HT-29 (cell line): ENCODE measurements around the gene TMEM229B. TPM values are rescaled to one million over a fixed set of nuclear protein-coding genes. Genes with fewer than 3 reads are reported as not detected.

Source experiments
- DNase-seq: peaks from one replicate; pipeline ENCODE4 v3.0.0-alpha.2; 2015; ENCODE audit warnings: low spot score
- total RNA-seq: library from RNA; depleted of rRNA; stranded (reverse); fragments of >200 nt; shearing (Covaris generic); gene quantifications from 2 replicates; pipeline ENCODE4 v1.2.3, GENCODE V29; 2014

The TMEM229B gene
- total RNA-seq, 1 experiment from 2014 or later: 0.15 TPM

DNA sequence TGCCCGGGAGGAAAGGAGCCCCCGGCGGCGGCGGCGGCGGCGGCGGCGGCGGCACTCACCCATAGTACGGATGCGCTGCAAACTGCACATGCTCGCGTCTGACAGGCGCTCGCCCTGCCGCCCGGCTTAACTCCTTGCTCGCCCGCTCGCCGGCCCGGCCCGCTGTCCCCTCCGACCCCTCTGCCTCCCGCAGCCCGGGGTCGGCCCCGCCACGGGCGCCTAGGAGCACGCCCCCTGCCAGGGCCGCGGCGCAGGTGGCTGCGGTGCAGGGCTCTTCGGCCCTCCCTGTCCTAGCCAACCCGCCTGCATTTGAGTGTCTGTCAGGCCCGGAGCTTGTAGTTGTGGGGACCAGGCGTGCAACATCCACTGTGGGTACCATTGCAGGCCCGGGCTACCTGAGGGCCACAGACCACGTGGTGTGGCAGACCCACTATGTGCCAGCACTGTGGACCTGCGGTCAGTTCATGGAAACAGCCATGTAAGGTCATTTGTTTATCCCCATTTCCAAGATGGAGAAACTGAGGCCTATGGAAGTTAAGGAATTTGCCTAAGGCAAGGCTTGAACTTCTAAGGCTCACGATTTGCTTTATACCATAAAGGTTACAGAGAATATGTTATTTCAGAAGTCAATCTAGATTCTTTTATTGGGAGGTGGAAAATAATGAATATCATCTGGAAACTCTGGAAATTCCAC lies 27.0 kb upstream of the TMEM229B start:
- no peak for DNase-seq

DNA sequence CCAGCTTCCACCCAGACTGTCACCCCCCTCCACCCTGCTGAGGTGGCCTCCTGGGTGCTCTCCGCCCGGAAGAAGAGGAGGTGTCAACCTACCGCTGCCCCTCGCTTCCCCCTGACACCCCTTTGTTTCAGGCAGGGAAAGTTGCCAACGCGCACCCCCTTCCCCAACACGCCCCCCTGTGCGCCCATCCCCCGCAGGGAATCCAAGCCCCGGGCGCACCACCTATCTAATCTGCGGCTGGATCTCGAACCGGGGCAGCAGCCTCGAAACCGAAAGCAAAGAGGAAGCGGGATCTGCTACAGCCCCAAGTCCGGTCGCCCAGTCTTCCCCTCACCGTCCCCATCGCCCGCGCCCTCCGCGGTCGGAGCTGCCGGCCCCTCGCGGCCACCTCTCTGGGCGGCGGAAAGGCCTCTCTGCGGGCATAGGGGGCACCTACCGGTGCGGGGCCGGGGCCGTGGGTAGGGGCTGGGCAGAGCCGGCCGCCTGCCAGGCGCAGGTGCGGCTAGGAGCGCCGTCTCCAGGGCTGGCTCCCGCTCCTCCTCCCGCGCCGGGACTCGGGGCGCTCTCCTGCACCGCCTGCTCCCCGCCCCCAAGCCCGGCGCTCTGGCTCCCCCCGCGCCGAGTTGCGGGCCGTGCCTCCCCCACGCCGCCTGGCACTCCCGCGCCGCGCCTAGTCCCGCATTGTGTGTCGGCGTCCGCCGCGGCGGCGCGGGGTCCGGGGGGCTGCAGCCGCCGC lies 26.3 kb upstream of the TMEM229B start:
- DNase-seq: no peak

DNA sequence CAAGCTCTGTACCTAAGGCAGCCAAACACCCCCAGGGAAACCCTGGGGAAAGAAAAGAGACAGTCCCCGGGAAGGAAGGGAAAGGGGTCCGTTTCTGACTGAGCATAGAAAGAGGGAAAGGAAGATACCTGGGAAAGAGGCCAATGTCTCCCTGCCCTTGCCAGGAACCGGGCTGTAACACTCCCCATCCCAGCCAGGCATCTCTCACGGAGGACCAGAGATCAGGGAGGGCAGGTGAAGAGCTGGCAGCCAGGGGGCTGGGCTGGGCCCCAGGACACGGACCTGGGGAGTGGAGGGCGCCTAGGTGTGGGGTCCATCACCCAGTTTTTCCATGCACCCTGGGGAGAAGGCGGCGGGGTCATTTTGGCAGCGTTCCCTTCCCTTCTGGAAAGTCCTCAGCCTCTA lies 25.7 kb upstream of the TMEM229B start:
- DNase-seq: no peak

DNA sequence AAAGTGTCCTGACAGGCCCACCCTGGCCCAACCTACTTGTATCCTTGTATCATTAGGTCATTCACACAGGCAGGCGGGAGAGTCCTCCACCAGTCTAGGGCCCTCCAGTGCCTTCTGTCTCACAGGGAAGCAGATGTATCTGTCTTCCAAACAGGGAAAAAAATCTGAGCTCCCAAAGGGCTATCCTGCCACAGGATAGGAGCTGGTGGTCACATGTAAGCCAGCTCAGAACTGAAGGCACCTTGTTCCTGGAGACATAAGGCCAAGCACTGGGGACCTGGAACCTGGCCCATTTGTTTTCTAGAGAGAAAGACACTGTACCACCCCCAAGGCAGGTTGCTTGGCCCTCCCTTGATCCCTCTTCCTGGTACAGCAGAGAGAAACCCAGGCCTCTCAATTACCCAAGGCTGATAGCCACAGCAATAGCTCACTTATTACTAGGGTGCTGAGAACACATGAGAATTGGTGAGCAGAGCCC lies 25.1 kb upstream of the TMEM229B start:
- no peak for DNase-seq

DNA sequence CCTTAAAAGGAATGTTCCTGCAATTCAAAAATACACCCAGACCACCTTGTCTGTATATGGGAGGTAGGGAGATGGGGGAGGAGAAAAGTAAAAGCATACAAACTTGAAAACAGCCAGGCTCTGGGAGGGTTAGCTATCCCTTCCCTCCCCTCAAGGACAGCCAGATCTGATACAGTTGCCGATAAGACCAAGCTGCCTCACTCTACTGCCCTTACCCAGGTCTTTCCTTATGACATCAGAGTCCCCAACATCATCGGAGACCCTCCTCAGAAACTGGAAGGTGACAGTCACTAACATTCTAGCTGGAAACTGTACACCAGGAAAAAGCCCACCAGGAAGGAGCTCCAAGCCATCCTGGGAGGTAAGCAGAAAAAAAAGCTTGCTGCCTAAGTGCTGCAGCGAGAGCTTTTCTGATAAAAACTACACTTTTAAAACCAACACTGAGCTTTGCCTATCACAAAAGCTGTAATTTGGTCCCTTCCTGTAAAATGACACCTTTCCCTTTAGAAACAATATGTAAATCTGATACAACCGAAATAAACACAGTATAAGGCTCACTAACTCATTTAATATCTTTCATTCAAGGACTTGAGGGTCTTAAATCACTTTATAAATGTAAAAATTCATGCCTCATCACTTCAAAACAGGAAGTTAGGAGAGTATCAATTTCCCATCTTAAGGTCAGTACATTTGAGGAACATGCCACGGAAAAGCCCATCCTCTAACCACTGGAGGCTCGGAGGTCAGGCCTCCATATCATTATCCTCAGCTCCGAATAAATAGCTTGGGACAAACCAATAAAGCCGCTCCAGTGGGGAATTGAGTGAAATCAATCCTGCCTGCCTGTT lies 24.2 kb upstream of the TMEM229B start:
- no peak for DNase-seq

DNA sequence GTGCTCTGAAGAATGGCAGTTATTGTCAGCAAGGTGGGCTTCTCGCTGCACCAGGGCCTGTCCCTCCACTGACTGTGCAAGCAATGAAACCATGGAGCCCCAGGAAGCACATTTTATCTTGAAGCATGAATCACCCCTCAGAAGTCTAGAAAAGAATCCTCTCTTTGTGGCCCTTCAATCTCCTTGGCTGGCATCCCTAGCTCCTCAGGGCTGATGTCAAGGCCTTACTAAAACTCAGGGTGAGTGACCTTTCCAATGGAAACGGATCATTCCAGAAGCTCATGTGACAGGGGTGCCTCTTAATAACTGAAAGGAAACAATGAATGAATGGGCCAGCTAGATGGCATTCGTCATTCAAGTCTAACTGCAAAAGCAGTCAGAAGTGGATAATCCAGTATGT lies 22.3 kb upstream of the TMEM229B start:
- no peak for DNase-seq

DNA sequence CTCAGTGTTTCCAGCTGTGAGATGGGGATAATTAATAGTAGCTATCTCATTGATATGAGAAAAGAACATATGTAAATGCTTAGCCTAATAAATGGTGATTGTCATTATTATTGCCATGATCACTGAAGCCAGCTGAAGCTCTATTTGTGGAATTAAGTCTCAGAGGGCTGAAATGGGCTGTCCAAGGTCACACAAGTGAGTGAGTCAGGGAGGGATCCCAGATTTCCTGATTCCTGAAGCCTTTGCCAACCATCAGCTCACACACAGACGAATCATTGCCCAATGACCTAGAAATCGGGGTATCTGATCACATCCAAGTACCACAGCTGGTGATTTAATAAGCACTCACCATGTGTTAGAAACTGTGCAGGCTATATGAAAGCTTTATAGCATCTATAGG lies 21.6 kb upstream of the TMEM229B start:
- no peak for DNase-seq

DNA sequence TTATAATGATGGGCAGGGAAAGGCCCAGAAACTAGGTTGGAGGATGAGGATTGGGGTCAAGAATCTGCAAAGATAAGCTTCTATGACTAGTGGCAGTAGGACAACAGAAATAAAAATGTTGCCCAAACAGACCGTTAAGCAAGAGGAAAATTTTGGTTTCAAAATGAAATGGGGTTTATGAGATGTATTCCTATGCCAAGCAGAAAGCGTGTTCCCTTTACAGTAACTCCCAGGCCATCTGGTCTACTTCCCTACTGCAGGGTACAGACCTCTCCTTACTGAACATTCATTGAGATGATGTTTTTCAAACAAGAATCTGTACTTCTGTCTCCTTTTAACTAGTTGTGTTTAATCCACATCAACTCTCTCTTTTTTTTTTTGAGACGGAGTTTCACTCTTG lies 20.4 kb upstream of the TMEM229B start:
- DNase-seq: no peak

DNA sequence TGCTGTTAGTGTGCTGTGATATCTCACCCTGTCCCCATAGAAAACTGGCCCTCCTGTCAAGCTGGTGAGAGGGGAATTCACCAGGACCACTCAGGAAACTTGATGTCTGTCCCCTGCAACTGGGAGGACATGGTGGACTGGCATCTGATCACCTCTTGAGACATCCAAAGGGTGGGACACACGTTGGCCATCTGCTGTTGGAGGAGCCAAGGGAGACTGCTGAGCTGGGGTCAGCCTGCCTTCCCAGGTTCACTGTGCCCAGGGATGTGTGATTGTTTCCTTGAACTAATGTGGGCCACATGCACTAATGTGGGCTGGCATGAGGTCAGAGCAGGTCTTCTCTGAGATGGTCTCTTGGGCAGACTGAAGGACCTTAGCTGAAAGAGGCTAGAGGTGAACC lies 16.7 kb upstream of the TMEM229B start:
- DNase-seq: no peak

DNA sequence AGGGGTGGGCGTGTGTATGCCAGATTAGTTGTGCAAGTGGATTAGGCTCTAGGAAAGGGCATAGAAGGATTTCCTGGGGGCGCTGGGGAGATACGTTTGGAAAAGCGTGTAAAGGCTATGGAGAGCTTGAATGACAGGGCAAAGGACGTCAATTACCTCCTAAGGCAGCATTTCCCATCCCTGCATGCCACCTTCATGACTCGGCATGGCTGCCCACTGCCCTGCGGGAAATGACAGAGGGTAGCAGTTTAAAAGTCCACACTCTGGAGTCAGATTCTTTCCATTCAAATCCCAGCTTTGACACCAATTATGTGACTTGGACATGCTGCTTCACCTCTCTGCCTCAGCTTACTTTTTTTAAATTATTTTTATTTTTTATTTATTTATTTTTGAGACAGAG lies 14.8 kb upstream of the TMEM229B start:
- no peak for DNase-seq

DNA sequence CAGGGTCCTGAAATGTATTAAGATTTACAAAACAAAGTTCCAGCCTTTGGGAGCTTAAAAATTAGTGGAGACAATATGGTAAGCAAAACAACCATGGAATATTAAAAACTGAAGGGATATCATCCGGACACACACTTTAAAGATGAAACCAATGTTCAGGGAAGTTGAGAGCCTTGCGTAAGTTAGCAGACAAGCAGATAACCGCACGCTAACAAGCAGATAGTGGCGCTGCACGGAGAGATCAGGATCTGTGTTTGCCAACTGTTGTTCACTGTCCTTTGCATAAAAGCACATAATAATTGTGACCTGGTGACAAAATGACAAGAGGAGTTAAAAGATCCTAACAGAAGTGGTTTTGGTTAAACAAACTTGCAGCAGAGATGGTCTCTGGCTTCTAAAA lies 14.3 kb upstream of the TMEM229B start:
- no peak for DNase-seq

DNA sequence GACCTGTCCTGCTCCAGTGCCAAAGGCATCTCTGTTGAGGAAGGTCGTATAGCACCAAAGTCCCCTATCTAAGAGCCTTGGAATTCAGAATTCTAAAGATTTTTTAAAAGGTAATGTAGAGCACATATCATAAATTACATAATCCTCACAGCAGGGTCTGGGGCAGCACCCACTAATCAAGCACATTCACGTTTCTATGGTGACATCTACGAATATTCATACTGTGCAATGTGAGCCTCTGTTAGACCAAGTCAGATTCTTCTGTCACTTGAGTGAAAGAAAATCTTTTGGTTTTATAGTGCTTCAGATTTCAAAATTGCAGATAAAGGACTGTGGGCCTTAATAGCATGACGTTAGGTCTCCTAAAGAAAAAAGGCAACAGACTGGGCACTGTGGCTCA lies 13.1 kb upstream of the TMEM229B start:
- no peak for DNase-seq

DNA sequence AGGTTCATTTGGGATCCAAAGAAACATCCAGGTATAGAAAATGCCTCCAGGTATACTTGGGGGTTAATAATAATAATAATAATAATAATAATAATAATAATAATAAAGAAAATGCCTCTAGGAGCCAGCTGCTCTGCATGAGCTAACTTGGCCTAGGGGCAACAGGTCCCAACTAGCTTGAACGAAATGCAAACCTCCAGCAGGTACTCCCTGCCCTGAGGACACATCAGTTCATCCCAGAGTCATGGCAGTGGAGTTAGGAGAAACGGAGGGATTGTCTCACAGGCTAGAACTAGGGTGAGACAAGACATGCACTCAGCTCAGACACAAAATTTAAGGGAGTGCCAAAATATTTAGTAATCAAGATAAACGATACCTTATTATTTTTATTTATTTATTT lies 12.5 kb upstream of the TMEM229B start:
- DNase-seq: no peak

DNA sequence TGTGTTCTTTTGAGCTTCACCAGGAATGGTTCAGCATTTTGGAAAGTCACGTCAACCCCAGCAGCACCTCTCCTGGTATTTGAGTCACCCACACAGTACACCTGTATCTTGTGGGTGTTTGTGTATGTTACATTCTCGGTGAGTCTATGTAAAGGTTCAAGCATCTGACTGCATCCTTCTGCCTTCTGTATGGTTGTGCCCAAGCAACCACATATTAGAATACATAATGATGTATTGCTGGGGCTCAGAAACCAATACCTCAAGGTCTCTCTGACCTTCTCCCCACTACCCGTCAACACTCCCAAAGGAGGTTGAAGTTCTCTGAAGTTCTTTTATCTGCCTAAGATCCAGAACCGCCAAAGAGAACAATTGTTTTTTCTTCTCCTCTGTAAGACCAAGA lies 9.2 kb upstream of the TMEM229B start:
- DNase-seq: no peak

DNA sequence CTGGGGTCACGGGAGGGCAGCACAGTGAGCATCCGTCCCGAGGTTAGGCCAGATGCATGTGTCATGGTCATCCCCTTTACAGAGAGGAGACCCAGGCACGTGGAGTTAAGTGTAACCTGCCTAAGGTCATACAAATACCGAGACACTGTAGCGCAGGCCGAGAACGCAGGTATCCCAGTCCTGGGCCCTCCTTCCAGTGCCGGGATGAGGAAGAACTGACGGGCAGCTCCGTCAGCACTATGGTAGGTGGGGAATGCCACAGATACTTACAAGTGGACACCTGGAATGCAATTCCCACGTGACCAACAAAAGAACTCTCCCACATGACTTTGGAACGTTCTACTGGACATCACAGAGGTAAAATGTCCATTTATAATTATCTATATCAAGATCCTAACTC lies 8.7 kb upstream of the TMEM229B start:
- DNase-seq: no peak

DNA sequence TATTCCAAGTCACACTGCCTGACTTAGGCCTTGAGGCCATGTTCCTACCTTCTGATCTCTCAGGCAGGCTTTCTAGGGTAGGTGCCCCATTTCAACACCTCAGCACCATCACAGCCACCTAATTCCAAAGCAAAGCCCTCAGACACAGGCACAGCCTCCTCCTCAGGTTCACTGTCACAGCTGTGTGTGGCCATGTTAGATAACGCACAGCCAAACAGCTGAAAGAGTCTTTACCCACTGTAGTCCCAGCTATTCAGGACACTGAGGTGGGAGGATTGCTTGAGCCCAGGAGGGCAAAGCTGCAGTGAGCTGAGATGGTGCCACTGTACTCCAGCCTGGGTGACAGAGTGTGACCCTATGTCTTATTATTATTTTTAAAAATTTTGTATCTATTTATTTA lies 7.3 kb upstream of the TMEM229B start:
- no peak for DNase-seq

DNA sequence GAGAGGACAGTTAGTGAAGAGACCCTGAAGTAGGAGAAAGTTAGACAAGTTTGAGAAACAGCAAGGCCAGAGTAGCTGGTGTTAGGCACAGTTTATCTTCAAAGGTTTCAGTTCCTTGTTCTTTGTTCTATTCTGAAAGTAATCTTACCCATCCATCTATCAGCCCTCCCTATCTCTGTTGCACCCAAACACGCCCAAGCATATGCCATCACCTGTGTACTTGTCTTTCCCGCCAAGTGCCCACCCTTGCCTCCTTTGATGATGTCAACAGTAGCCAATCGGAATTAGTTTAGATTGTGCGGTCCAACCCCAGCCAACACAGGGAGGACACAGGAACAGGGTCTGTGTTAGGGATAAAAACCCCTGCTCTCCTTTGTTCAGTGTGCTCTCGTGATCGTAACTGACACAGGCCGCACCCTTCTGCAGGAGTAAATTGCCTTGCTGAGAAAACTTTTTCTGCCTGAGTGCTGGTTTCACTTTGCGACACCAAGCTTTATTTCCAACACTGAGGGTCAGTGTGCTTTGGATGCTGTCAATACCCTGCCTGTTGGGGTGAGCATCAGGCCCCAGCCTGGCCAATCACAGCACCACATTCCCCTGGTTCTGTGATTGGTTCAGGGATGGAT lies 4.7 kb upstream of the TMEM229B start:
- DNase-seq: no peak

DNA sequence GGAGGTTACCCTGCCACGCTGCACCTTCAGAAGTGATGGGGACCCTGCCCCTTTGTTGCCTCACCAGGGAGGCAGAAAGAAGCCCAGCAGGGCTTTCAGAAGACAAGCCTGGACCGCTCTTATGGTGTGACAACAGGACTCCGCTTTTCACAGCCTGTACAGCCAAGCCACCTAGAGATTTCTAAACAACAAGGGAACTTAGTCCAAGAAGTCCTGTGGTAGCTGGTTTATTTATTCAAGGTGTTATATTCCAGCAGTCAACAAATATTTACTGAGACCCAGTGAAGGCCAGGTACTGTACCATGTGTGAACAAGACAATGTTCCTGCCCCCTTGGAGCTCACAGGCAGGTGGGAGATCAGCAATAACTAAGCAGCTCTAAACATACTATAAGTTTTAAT lies 4.0 kb upstream of the TMEM229B start:
- no peak for DNase-seq

DNA sequence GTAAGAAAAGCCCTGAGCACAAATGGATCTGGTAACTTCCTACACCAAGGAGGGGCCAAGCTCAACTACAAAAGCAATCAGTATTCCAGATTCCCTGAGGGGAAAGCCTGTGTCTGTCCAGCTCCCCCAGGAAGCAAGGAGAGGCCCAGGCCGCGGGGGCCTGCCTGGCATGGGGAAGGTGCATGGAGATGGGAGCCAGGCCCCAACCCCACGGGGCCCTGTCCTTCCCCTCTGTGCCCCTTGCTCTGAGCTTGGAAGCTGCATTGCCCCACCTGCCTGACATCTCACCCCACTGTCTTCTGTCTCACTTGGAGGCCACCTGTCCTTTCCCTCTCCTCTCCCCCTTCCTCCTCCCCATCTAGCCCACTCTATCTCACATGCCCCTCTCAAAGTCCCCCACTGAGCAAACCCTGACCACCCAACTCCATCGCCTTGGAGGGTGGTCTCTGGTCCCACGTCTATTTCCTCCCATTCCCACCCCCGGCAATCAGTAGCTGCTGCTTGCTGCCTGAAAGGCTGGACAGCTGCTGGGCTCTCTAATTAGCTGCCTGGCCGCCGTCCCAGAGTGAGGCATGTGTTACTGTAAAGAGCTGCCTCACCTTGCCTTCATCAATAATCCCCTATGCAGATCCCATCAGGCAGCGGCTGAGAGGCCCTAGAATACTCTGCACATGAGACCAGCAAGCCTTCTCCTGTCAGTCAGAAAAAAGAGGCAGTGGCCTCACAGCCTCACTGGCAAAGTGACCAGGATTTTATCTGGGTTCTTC lies 3.4 kb upstream of the TMEM229B start:
- no peak for DNase-seq

DNA sequence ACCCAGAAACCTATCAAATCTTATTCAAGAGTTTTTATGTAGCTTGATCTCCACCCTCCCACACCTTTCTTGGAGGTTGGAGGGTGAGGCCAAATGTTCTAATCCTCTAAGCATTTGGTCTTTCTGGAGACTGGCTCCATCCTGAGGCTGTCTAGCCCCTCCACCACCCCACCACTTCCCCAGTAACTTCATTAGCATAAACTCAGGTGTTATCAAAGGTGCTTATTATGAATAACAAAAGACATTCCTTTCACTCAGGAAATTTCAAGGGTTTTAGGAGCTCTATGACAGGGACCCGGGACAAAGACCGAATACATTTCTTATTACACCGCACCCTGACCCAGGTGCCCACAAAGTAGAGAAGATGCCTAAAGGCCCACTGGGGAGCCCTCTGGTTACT lies 2.8 kb upstream of the TMEM229B start:
- DNase-seq: no peak

DNA sequence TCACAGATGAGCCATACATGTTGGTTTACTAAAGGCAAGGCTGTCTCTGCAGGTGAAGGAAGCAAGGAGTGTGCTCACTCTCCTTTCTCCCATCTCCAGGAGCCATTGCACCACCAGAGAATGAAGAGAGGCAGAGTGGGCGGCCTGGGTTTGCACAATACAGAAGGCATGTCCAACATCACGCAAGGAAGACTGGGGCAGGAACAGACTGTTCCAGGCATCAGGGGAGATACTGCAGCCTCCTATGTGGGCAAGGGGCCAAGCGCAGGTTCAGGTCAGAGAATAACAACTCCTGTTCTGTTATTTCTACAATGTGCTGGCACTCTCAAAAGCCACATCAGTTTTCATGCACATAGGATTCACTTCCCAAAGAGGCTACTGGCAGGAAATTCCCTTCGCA lies 1.7 kb upstream of the TMEM229B start:
- no peak for DNase-seq
